HT1080 (cell line): ENCODE measurements around the gene SPATS2. TPM values are rescaled to one million over a fixed set of nuclear protein-coding genes. Genes with fewer than 3 reads are reported as not detected.
A peak's percentile ranks its signal among the peaks of the same experiment; 100 is the strongest.

Experiments used
- DNase-seq: peaks from one replicate; pipeline ENCODE4 v3.0.0-alpha.2; 2015; ENCODE audit warnings: low read depth
- total RNA-seq: library from RNA; depleted of rRNA; stranded (reverse); fragments of >200 nt; shearing (Covaris generic); gene quantifications from 2 replicates; pipeline ENCODE4 v1.2.3, GENCODE V29; 2014

Gene SPATS2
- total RNA-seq, 1 experiment from 2014 or later = 39.4 TPM

- DNase-seq = no peak
Measured at GRCh38 chr12:49461221-49461620, 94.0 kb downstream of the SPATS2 start.

GRCh38 chr12:49462083-49462744 is 95.0 kb downstream of the SPATS2 start:
- DNase-seq = no peak

GRCh38 chr12:49465132-49465531 is 97.9 kb downstream of the SPATS2 start:
- no peak for DNase-seq

GRCh38 chr12:49470986-49471385 is 103.7 kb downstream of the SPATS2 start:
- DNase-seq = peak; percentile 21

GRCh38 chr12:49471557-49471956 is 104.3 kb downstream of the SPATS2 start:
- no peak for DNase-seq

GRCh38 chr12:49476091-49476490 is 108.8 kb downstream of the SPATS2 start:
- no peak for DNase-seq

- DNase-seq = no peak
Measured at GRCh38 chr12:49478949-49479664, 111.8 kb downstream of the SPATS2 start.

GRCh38 chr12:49482095-49483051 is 115.1 kb downstream of the SPATS2 start:
- DNase-seq = peak; percentile 69

GRCh38 chr12:49483619-49484018 is 116.4 kb downstream of the SPATS2 start:
- no peak for DNase-seq

- peak; percentile 80 for DNase-seq
Measured at GRCh38 chr12:49487605-49488004, 120.3 kb downstream of the SPATS2 start.

- no peak for DNase-seq
Measured at GRCh38 chr12:49489154-49489553, 121.9 kb downstream of the SPATS2 start.

- DNase-seq = peak; percentile 95
Measured at GRCh38 chr12:49489720-49490119, 122.5 kb downstream of the SPATS2 start.

GRCh38 chr12:49491823-49492222 is 124.6 kb downstream of the SPATS2 start:
- DNase-seq = no peak

GRCh38 chr12:49493900-49494299 is 126.6 kb downstream of the SPATS2 start:
- no peak for DNase-seq

GRCh38 chr12:49496417-49497360 is 129.4 kb downstream of the SPATS2 start:
- DNase-seq = no peak

- DNase-seq = no peak
Measured at GRCh38 chr12:49501895-49502294, 134.6 kb downstream of the SPATS2 start.

GRCh38 chr12:49502590-49502989 is 135.3 kb downstream of the SPATS2 start:
- no peak for DNase-seq

GRCh38 chr12:49503674-49504180 is 136.5 kb downstream of the SPATS2 start:
- peak; percentile 85 for DNase-seq

GRCh38 chr12:49505672-49506071 is 138.4 kb downstream of the SPATS2 start:
- no peak for DNase-seq

GRCh38 chr12:49507139-49507538 is 139.9 kb downstream of the SPATS2 start:
- peak; percentile 91 for DNase-seq
